Endodermal cell (in vitro differentiated cells): Measurements from ENCODE around the gene BACE1-AS. TPM values are rescaled to one million over a fixed set of nuclear protein-coding genes. Genes with fewer than 3 reads are reported as not detected.

ENCODE experiments used
- DNase-seq: peaks from one replicate; pipeline ENCODE4 v3.0.0-alpha.2; 2017
- H3K27ac ChIP-seq: 2 replicates; pipeline ENCODE4 v1.5.1; 2013; ENCODE audit warnings: mild to moderate bottlenecking, low read depth, low read length, moderate library complexity
- H3K27me3 ChIP-seq: 2 replicates; pipeline ENCODE4 v1.6.1; 2013; ENCODE audit warnings: mild to moderate bottlenecking, low read length, moderate library complexity; ENCODE audit not compliant: insufficient read depth, control insufficient read depth, poor library complexity, severe bottlenecking
- H3K36me3 ChIP-seq: 2 replicates; pipeline ENCODE4 v1.7.0; 2013; ENCODE audit warnings: mild to moderate bottlenecking, low read length, moderate library complexity; ENCODE audit not compliant: control insufficient read depth, insufficient read depth
- H3K4me1 ChIP-seq: one replicate; pipeline ENCODE4 v1.7.0; 2013; ENCODE audit warnings: low read length; ENCODE audit not compliant: control insufficient read depth, insufficient read depth
- H3K4me3 ChIP-seq: 2 replicates; pipeline ENCODE4 v1.5.1; 2013; ENCODE audit warnings: mild to moderate bottlenecking, low read length, moderate library complexity
- H3K9ac ChIP-seq: 2 replicates; pipeline ENCODE4 v1.6.1; 2013; ENCODE audit warnings: mild to moderate bottlenecking, low read length, moderate library complexity; ENCODE audit not compliant: poor library complexity, severe bottlenecking; ENCODE audit errors: extremely low read depth
- H3K9me3 ChIP-seq: 2 replicates; pipeline ENCODE4 v1.6.1; 2013; ENCODE audit warnings: mild to moderate bottlenecking, low read length, moderate library complexity; ENCODE audit not compliant: control insufficient read depth
- H3K27ac Mint-ChIP-seq: 2 replicates; pipeline ENCODE4 v1.8.0; 2020; ENCODE audit warnings: mixed read lengths
- H3K27me3 Mint-ChIP-seq: 2 replicates; pipeline ENCODE4 v1.8.0; 2021; ENCODE audit warnings: mild to moderate bottlenecking, mixed read lengths; ENCODE audit not compliant: insufficient read depth
- H3K36me3 Mint-ChIP-seq: 2 replicates; pipeline ENCODE4 v1.8.0; 2020; ENCODE audit warnings: low read depth, mixed read lengths
- H3K4me1 Mint-ChIP-seq: 2 replicates; pipeline ENCODE4 v1.8.0; 2020; ENCODE audit warnings: mixed read lengths
- H3K4me3 Mint-ChIP-seq: 2 replicates; pipeline ENCODE4 v1.8.0; 2020; ENCODE audit warnings: mild to moderate bottlenecking, moderate library complexity, mixed read lengths
- H3K9me3 Mint-ChIP-seq: 2 replicates; pipeline ENCODE4 v1.8.0; 2020; ENCODE audit warnings: mild to moderate bottlenecking, mixed read lengths
- CTCF ChIP-seq: fragments of 200-600 bp; sonication (generic); conservative IDR thresholded peaks from 2 replicates; pipeline ENCODE4 v1.5.0; 2021; ENCODE audit warnings: antibody characterized with exemption, mild to moderate bottlenecking
- whole genome bisulfite sequencing, 2 experiments: methylation state at CpG; one replicate each; pipeline versions ENCODE4 v1.1.5 to v1.1.7; 2013; ENCODE audit warnings: missing lambda C conversion rate in 2 of 2, mixed read lengths in 1 of 2; ENCODE audit not compliant: insufficient coverage in 1 of 2, insufficient read length in 1 of 2; 5-methylcytosine and 5-hydroxymethylcytosine counted together
- total RNA-seq, 2 donors: library from RNA; stranded (reverse); fragmentation: NEBNext Ultra II Directional in 1 of 2; extraction: Animal tissue kit (Norgen Biotek cat#: 25700) in 1 of 2; gene quantifications; 2 replicates in 1 of 2; 3 replicates in 1 of 2; pipeline ENCODE4 v1.2.1, GENCODE V29; 2021

The BACE1-AS gene
- total RNA-seq, 2 donors from 2014 or later = 15.0 to 15.5 TPM

GRCh38 chr11:117337076-117337475, 45.9 kb downstream of the BACE1-AS start:
- DNase-seq = no peak
- Mint-ChIP-seq H3K4me3 (no peak overlapping the region), H3K4me1 (no peaks in the 10 kb centered on the region), H3K27ac (no peak overlapping the region), H3K9me3 (no peaks in the 10 kb centered on the region), H3K36me3 (peaks cover 38% of the 10 kb centered on the region), H3K27me3 (no peaks in the 10 kb centered on the region)
- H3K36me3 ChIP-seq = peaks cover 53% of the 10 kb centered on the region
- no peaks in the 10 kb centered on the region for H3K27me3 ChIP-seq
- no peaks in the 10 kb centered on the region for H3K4me1 ChIP-seq
- H3K9me3 ChIP-seq = no peaks in the 10 kb centered on the region
- H3K4me3 ChIP-seq = no peak overlapping the region
- no peak overlapping the region for H3K9ac ChIP-seq
- no peak overlapping the region for H3K27ac ChIP-seq
- 94 to 98% methylated on average over 3 to 4 of the region's 4 CpGs for WGBS, 2 experiments
- no peak for TF ChIP-seq CTCF

Other genes with a start within 250 kb of the BACE1-AS start
- 10 to 100 TPM; 37.2 to 43.5 TPM for gene SIK3, start 192.9 kb upstream of the BACE1-AS start, total RNA-seq
- gene PAFAH1B2, start 147.1 kb upstream of the BACE1-AS start, total RNA-seq = 100 to 1,000 TPM; 114 to 115 TPM
- 10 to 100 TPM; 39.3 to 43.0 TPM for gene SIDT2, start 112.6 kb upstream of the BACE1-AS start, total RNA-seq
- 100 to 1,000 TPM; 228 to 412 TPM for gene TAGLN, start 92.0 kb upstream of the BACE1-AS start, total RNA-seq
- 10 to 100 TPM; 56.5 to 58.6 TPM for gene PCSK7, start 59.3 kb upstream of the BACE1-AS start, total RNA-seq
- 10 to 100 TPM; 46.4 to 51.1 TPM for gene RNF214, start 58.7 kb upstream of the BACE1-AS start, total RNA-seq
- 10 to 100 TPM; 20.8 to 21.7 TPM for gene BACE1, start 24.9 kb downstream of the BACE1-AS start, total RNA-seq
- gene CEP164, start 36.5 kb downstream of the BACE1-AS start, total RNA-seq = 10 to 100 TPM; 32.7 to 33.6 TPM